ENCODE results near the gene DEFB124.

Gene DEFB124

DNA sequence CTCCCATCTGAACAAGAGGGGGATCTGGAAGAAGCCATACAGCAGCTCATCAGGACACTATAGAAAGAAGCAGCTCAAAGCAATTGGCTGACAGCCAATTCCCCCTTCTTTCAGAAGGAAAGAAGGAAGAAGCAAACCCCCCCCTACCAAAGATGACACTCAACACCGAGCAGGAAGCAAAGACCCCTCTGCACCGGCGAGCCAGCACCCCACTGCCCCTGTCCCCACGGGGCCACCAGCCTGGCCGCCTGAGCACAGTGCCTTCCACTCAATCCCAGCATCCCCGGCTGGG lies 1.3 kb upstream of the DEFB124 start:
- no peak for TF ChIP-seq CTCF (IDR thresholded peaks at IDR 0.05; ENCODE audit: low read length)
- TF ChIP-seq EZH2 (IDR thresholded peaks at IDR 0.05; ENCODE audit: borderline replicate concordance, low read length) = no peak
- Histone ChIP-seq H3F3A (ENCODE audit: insufficient read depth, low read length) (no peaks in the 10 kb centered on the region), H3K36me3 (ENCODE audit: insufficient read depth, low read length) (no peaks in the 10 kb centered on the region), H2AFZ (ENCODE audit: low read length) (no peak overlapping the region), H3K9me2 (ENCODE audit: low read depth, low read length) (no peaks in the 10 kb centered on the region), H4K20me1 (ENCODE audit: insufficient read depth, low read length) (no peaks in the 10 kb centered on the region), H3K27me3 (ENCODE audit: insufficient read depth, low read length) (no peaks in the 10 kb centered on the region), H3K79me2 (ENCODE audit: insufficient read depth, low read length) (no peaks in the 10 kb centered on the region), H3K9me3 (ENCODE audit: low read length) (no peaks in the 10 kb centered on the region), H3K4me3 (ENCODE audit: low read depth, low read length, poor library complexity, severe bottlenecking) (no peak overlapping the region), H3K4me2 (ENCODE audit: low read length) (no peak overlapping the region), H3K27ac (ENCODE audit: low read depth, low read length, poor library complexity, severe bottlenecking) (no peak overlapping the region), H3K4me1 (ENCODE audit: insufficient read depth, low read length, severe bottlenecking) (peaks cover 10% of the 10 kb centered on the region), H3K9ac (ENCODE audit: low read length) (no peak overlapping the region)

- no peak overlapping the region for H2AFZ ChIP-seq (ENCODE audit: low read length)
These were observed 756 bp upstream of the DEFB124 start for GRCh38 chr20:31475472-31476293.

GRCh38 chr20:31474097-31474436 lies 860 bp downstream of the DEFB124 start:
- H3K27ac ChIP-seq (ENCODE audit: low read depth, low read length, poor library complexity, severe bottlenecking) = no peak overlapping the region
- H3K9me3 ChIP-seq (ENCODE audit: low read length) = no peaks in the 10 kb centered on the region
- no peak overlapping the region for H3K4me3 ChIP-seq (ENCODE audit: low read depth, low read length, poor library complexity, severe bottlenecking)
- H3K4me2 ChIP-seq (ENCODE audit: low read length) = peak overlapping the region; percentile 32; the same call in 1 of the 2 replicates
- no peaks in the 10 kb centered on the region for H3K79me2 ChIP-seq (ENCODE audit: insufficient read depth, low read length)
- no peaks in the 10 kb centered on the region for H4K20me1 ChIP-seq (ENCODE audit: insufficient read depth, low read length)
- no peaks in the 10 kb centered on the region for H3K27me3 ChIP-seq (ENCODE audit: insufficient read depth, low read length)
- H3K9me2 ChIP-seq (ENCODE audit: low read depth, low read length) = no peaks in the 10 kb centered on the region
- H3K9ac ChIP-seq (ENCODE audit: low read length) = no peak overlapping the region
- no peaks in the 10 kb centered on the region for H3K36me3 ChIP-seq (ENCODE audit: insufficient read depth, low read length)
- peaks cover 10% of the 10 kb centered on the region for H3K4me1 ChIP-seq (ENCODE audit: insufficient read depth, low read length, severe bottlenecking)
- H2AFZ ChIP-seq (ENCODE audit: low read length) = no peak overlapping the region
- no peaks in the 10 kb centered on the region for H3F3A ChIP-seq (ENCODE audit: insufficient read depth, low read length)
- TF ChIP-seq CTCF (IDR thresholded peaks at IDR 0.05; ENCODE audit: low read length) (no peak), EZH2 (IDR thresholded peaks at IDR 0.05; ENCODE audit: borderline replicate concordance, low read length) (no peak)

More at GRCh38 chr20:31475472-31476293, 756 bp upstream of the DEFB124 start:
- no peak overlapping the region for H3K27ac ChIP-seq (ENCODE audit: low read depth, low read length, poor library complexity, severe bottlenecking)
- TF ChIP-seq CTCF (IDR thresholded peaks at IDR 0.05; ENCODE audit: low read length) (no peak), EZH2 (IDR thresholded peaks at IDR 0.05; ENCODE audit: borderline replicate concordance, low read length) (no peak)
- H4K20me1 ChIP-seq (ENCODE audit: insufficient read depth, low read length) = no peaks in the 10 kb centered on the region
- H3K4me3 ChIP-seq (ENCODE audit: low read depth, low read length, poor library complexity, severe bottlenecking) = no peak overlapping the region
- no peaks in the 10 kb centered on the region for H3K36me3 ChIP-seq (ENCODE audit: insufficient read depth, low read length)
- H3K4me1 ChIP-seq (ENCODE audit: insufficient read depth, low read length, severe bottlenecking) = peaks cover 10% of the 10 kb centered on the region
- H3F3A ChIP-seq (ENCODE audit: insufficient read depth, low read length) = no peaks in the 10 kb centered on the region
- no peaks in the 10 kb centered on the region for H3K27me3 ChIP-seq (ENCODE audit: insufficient read depth, low read length)
- H3K9me2 ChIP-seq (ENCODE audit: low read depth, low read length) = no peaks in the 10 kb centered on the region
- no peak overlapping the region for H3K9ac ChIP-seq (ENCODE audit: low read length)
- H3K9me3 ChIP-seq (ENCODE audit: low read length) = no peaks in the 10 kb centered on the region
- H3K4me2 ChIP-seq (ENCODE audit: low read length) = no peak overlapping the region
- H3K79me2 ChIP-seq (ENCODE audit: insufficient read depth, low read length) = no peaks in the 10 kb centered on the region

Measured in OCI-LY1 (cell line).